K562 treated with DMSO at 1 percent for 12 hours (cell line): Measurements from ENCODE around the gene WDR53. TPM values are rescaled to one million over a fixed set of nuclear protein-coding genes. Genes with fewer than 3 reads are reported as not detected.

Experiments
- total RNA-seq: library from RNA; unstranded; fragments of 300-600 nt; gene quantifications from 2 replicates; pipeline ENCODE4 v1.2.3, GENCODE V29; 2022; ENCODE audit not compliant: insufficient read depth

Gene WDR53
- total RNA-seq = 21.3 and 25.1 TPM in 2 replicates

DNA sequence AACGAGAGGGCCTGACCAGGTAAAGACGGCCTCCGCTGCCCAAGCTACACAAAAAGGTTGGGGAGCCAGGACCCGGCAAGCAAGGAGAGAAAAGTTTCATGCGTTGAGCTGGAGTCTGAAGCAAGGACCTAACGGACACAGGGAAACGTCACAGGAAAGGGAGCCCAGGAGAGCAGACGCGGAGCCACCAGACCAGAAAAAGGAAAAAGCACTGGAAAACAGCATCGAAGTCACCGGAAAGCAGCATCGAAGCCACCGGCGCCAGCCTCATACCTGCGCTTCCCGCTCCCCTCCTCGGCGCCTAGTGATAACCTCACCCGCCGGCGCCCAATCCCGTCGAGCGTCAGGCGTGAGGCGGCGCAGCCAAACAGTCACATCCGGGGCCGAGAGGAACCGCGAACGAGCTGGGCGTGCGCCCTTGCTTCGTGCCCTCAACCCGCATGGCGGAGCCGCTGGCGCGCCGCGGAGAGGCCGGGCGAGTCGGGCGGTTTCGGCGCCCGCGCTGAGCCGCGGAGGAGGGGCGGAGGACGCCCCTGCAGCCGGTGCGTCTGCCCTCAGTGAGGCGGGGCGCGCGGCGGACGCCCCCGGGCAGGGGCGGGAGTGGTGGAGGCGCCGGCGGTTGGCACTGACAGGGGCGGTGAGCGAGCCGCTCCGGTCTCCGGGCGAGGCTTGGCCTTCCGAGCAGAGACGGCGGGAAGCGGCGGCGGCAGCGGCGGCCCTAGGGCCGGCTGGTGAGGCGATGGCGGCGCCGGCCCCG is at the start of gene WDR53, which contains the start of gene FBXO45:
Gene WDR53, minus strand, starts transcription at position 309 of the 757 bp plus-strand sequence. CDS start 7,079 bp downstream, outside the sequence.
Gene FBXO45, plus strand, starts transcription at position 415 of the 757 bp plus-strand sequence. Its CDS starts 325 bp downstream, at position 740.

DNA sequence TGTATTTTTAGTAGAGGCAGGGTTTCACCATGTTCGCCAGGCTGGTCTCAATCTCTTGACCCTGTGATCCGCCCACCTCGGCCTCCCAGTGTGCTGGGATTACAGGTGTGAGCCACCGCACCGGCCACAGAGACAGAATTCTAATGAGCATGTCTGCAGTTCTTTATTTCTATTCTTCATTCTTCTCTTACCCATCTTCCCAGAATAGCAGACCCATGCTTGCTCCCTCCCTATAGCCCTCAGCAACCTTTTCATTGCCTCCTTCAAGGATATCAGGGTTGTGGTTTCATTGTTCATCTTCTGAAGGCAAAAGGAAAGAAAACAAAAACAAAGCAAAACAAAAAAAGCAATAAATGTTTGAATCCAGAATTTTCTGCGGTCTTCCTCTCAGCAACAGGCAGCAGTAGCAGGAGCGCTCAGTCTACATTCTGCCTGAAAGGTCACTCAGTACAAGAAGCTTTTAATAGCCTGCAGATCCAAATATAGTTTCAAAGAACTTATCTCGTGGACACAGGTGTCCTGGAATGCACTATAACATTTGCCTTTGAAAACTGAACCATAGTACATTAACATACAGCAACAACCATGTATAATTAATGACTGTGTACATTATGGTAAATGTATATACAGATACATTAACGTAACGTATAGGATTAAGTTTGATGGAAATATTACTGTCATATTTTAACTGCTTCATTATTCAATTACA is 53.3 kb downstream of the WDR53 start, which contains the start of gene SMCO1:
Gene SMCO1, minus strand, starts transcription at position 434 of the 709 bp plus-strand sequence. Its CDS starts 137 bp downstream, at position 297.

Other genes starting within 250 kb of the WDR53 start
- gene TM4SF19, start 230.2 kb downstream of the WDR53 start, total RNA-seq = 3.6 and 14.1 TPM in 2 replicates
- 3.9 and 17.1 TPM in 2 replicates for gene UBXN7, start 136.1 kb downstream of the WDR53 start, total RNA-seq
- gene RNF168, start 64.8 kb downstream of the WDR53 start, total RNA-seq = 7.1 and 18.0 TPM in 2 replicates
- not detected in 2 replicates for gene SMCO1, start 53.2 kb downstream of the WDR53 start, total RNA-seq
- 5.0 and 15.3 TPM in 2 replicates for gene FBXO45, start 106 bp upstream of the WDR53 start, total RNA-seq
- gene NRROS, start 71.1 kb upstream of the WDR53 start, total RNA-seq = 9.0 and 14.0 TPM in 2 replicates
- gene CEP19, start 143.7 kb upstream of the WDR53 start, total RNA-seq = 2.8 and 4.8 TPM in 2 replicates
- 28.6 and 38.1 TPM in 2 replicates for gene PIGX, start 143.8 kb upstream of the WDR53 start, total RNA-seq
- gene PAK2, start 171.3 kb upstream of the WDR53 start, total RNA-seq = 9.5 and 36.4 TPM in 2 replicates